Activated CD8-positive, alpha-beta T cell treated with anti-CD3 and anti-CD28 coated beads for 36 hours (primary cell): ENCODE measurements around the gene TEDC1. TPM values are rescaled to one million over a fixed set of nuclear protein-coding genes. Genes with fewer than 3 reads are reported as not detected.

Source experiments
- ATAC-seq: fragments of 200-7000 bp; cut with Tn5 transposase; one replicate; pipeline ENCODE4 v1.10.0; 2021; ENCODE audit warnings: mild to moderate bottlenecking, moderate library complexity
- CTCF ChIA-PET: fragments of 350-600 bp; sonication (Branson Sonifier 250); formaldehyde crosslinking; loops from one replicate; lab custom pipeline; 2021; ENCODE audit warnings: antibody characterized with exemption; lab: Charles Lee
- POLR2A ChIA-PET: fragments of 350-600 bp; sonication (Branson Sonifier 250); formaldehyde crosslinking; loops from one replicate; lab custom pipeline; 2021; ENCODE audit warnings: antibody characterized with exemption; lab: Charles Lee
- DNase-seq: peaks from one replicate; pipeline ENCODE4 v3.0.0-alpha.2; 2020
- H3K27ac Mint-ChIP-seq: one replicate; pipeline ENCODE4 v1.8.0; 2021; ENCODE audit warnings: mild to moderate bottlenecking, mixed read lengths
- H3K27me3 Mint-ChIP-seq: one replicate; pipeline ENCODE4 v1.8.0; 2021; ENCODE audit warnings: mixed read lengths
- H3K36me3 Mint-ChIP-seq: one replicate; pipeline ENCODE4 v1.8.0; 2021; ENCODE audit warnings: low read depth, mixed read lengths
- H3K4me1 Mint-ChIP-seq: one replicate; pipeline ENCODE4 v1.8.0; 2021; ENCODE audit warnings: low read depth, mixed read lengths
- H3K4me3 Mint-ChIP-seq: one replicate; pipeline ENCODE4 v1.8.0; 2021; ENCODE audit warnings: mild to moderate bottlenecking, moderate library complexity, mixed read lengths
- H3K9me3 Mint-ChIP-seq: one replicate; pipeline ENCODE4 v1.8.0; 2021; ENCODE audit warnings: mixed read lengths
- CTCF ChIP-seq: fragments of 200-600 bp; IDR thresholded peaks from one replicate; pipeline ENCODE4 v1.8.0; 2022; ENCODE audit warnings: antibody characterized with exemption, mild to moderate bottlenecking
- intact Hi-C: fragments of 100-400 bp; cut with micrococcal nuclease; formaldehyde crosslinking; loops from one replicate; pipeline ENCODE4 v1.10.0; 2022
- total RNA-seq, 2 experiments: library from RNA; stranded (reverse); gene quantifications; one replicate each; pipeline ENCODE4 v1.2.3, GENCODE V29; 2021

The TEDC1 gene
- total RNA-seq, 2 experiments from 2014 or later, result 30.1 to 31.1 TPM

GRCh38 chr14:105480199-105480746 is 10.8 kb upstream of the TEDC1 start:
- peaks cover 2% of the 10 kb centered on the region for H3K36me3 Mint-ChIP-seq
- POLR2A ChIA-PET, result interaction anchor here (0.8 to 2.7 kb wide), 2 partner anchors 8 to 10 kb away, joined by 7 to 24 read pairs; partner anchors contain the start of gene TEDC1
- peaks cover 23% of the 10 kb centered on the region for H3K27me3 Mint-ChIP-seq
- no peak overlapping the region for H3K4me3 Mint-ChIP-seq
- no peak for DNase-seq
- peaks cover 45% of the 10 kb centered on the region for H3K4me1 Mint-ChIP-seq
- no peaks in the 10 kb centered on the region for H3K9me3 Mint-ChIP-seq
- TF ChIP-seq CTCF, result no peak
- CTCF ChIA-PET, result interaction anchor here (0.6 to 2.9 kb wide), 34 partner anchors 8 to 349 kb away, joined by 3 to 80 read pairs (median 4); partner anchors contain the start of genes BTBD6, TEDC1 and TMEM121
- peak overlapping the region; percentile 15 for H3K27ac Mint-ChIP-seq
- intact Hi-C loops, result no loop called here
- no peak for ATAC-seq

- peak; percentile 68 for ATAC-seq
- H3K4me3 Mint-ChIP-seq, result peak overlapping the region; percentile 65
- TF ChIP-seq CTCF, result peak; percentile 93
- POLR2A ChIA-PET, result interaction anchor here (0.8 to 3.2 kb wide), 5 partner anchors 9 to 82 kb away, joined by 4 to 24 read pairs (median 7); partner anchors contain the start of gene TEDC1
- peak; percentile 92 for DNase-seq
- CTCF ChIA-PET, result interaction anchor here (0.6 to 2.9 kb wide), 34 partner anchors 9 to 349 kb away, joined by 3 to 80 read pairs (median 4); partner anchors contain the start of genes BTBD6, TEDC1 and TMEM121
- intact Hi-C loops, result no loop called here
- H3K27me3 Mint-ChIP-seq, result peaks cover 21% of the 10 kb centered on the region
- peaks cover 2% of the 10 kb centered on the region for H3K36me3 Mint-ChIP-seq
- H3K27ac Mint-ChIP-seq, result peak overlapping the region; percentile 96
- peaks cover 52% of the 10 kb centered on the region for H3K4me1 Mint-ChIP-seq
- no peaks in the 10 kb centered on the region for H3K9me3 Mint-ChIP-seq
Measured at GRCh38 chr14:105480807-105481801, 9.9 kb upstream of the TEDC1 start.

GRCh38 chr14:105481886-105482457 is 9.1 kb upstream of the TEDC1 start:
- Mint-ChIP-seq H3K27me3 (peaks cover 15% of the 10 kb centered on the region), H3K9me3 (no peaks in the 10 kb centered on the region), H3K4me3 (peak overlapping the region; percentile 65), H3K36me3 (peaks cover 2% of the 10 kb centered on the region), H3K27ac (peak overlapping the region; percentile 96), H3K4me1 (peaks cover 52% of the 10 kb centered on the region)
- intact Hi-C loops, result no loop called here
- ChIA-PET CTCF (interaction anchor here (1.4 to 2.9 kb wide), 6 partner anchors 9 to 111 kb away, joined by 5 to 80 read pairs (median 12); partner anchors contain the start of gene TEDC1), POLR2A (interaction anchor here (1.1 to 3.2 kb wide), 4 partner anchors 9 to 83 kb away, joined by 4 to 24 read pairs (median 8); partner anchors contain the start of gene TEDC1)
- ATAC-seq (peak; percentile 71), DNase-seq (peak; percentile 98)
- TF ChIP-seq CTCF, result no peak

- H3K4me3 Mint-ChIP-seq, result no peak overlapping the region
- intact Hi-C loops, result no loop called here
- H3K36me3 Mint-ChIP-seq, result no peaks in the 10 kb centered on the region
- peaks cover 47% of the 10 kb centered on the region for H3K4me1 Mint-ChIP-seq
- DNase-seq (no peak), ATAC-seq (no peak)
- CTCF ChIA-PET, result interaction anchor here (1.1 to 2.9 kb wide), 3 partner anchors 9 to 112 kb away, joined by 4 to 80 read pairs (median 15); partner anchors contain the start of gene TEDC1
- H3K9me3 Mint-ChIP-seq, result no peaks in the 10 kb centered on the region
- H3K27me3 Mint-ChIP-seq, result peaks cover 9% of the 10 kb centered on the region
- no peak for TF ChIP-seq CTCF
- POLR2A ChIA-PET, result interaction anchor here (1.7 to 3.2 kb wide), 3 partner anchors 8 to 84 kb away, joined by 4 to 24 read pairs (median 13); partner anchors contain the start of gene TEDC1
- H3K27ac Mint-ChIP-seq, result peak overlapping the region; percentile 96
Measured at GRCh38 chr14:105482486-105483110, 8.4 kb upstream of the TEDC1 start.
